Activated CD4-positive, alpha-beta T cell treated with anti-CD3 and anti-CD28 coated beads, Interleukin-2, amount 50 U/mL, for 24 hours (primary cell): ENCODE measurements around the gene TRMT2B.
"Not testable (repeated sequence)": the region's sequence is repeated elsewhere in the genome, so short reads cannot be mapped to it uniquely, and the experiment has no call there.

Experiments used
- DNase-seq, 2 donors: peaks; one replicate each; pipeline ENCODE4 v3.0.0-alpha.2; 2020; ENCODE audit warnings: low read depth in 1 of 2, low spot score in 1 of 2

Gene TRMT2B

DNA sequence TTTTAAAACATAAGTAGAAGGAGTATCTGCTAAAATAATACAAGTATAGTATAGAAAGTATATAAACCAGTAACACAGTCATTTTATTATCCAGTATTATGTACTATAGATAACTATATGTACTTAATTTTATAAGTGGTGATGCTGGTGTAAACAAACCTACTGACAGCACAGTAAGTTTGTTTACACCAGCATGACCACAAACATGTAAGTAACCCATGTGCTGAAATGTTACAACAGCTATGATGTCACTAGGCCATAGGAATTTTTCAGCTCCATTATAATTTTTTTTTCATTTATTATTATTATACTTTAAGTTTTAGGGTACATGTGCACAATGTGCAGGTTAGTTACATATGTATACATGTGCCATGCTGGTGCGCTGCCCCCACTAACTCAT, 39.9 kb downstream of the TRMT2B start:
- not testable (repeated sequence) for DNase-seq

DNA sequence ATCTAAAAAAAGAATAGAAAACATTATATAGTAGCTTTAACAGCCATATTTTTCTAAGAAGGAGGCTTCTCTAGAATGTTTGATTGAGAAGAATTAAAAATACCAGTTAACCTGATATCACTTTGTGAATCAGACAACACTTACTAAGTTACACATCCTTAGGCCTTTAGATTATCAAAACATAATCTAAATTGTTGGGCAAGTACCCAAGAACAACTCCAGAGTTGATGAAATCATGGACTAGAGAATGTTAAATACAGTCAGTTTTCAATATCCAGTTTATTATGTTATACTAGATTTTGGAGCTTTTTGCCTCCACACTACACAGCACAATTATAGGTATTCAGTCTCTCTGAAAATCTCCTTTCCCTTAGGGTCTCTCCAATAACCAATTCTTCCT, 42.8 kb downstream of the TRMT2B start:
- DNase-seq = no peak

DNA sequence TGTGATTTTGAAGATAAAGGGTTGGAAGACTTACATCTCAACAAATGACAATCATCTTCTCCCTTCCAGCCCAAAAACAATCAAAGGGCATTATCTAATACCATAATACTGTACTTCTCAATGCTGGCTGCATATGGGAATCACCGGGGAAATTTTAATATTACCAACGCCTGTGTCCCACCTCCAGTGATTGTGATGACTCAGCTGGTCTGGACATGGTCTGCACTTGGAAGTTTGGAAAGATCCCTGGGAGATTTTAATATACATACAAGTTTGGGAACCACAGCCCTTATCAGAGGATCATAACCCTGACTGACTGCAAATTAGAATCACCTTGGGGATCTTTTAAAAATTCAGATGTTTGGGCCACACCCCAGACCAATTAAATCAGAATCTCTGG, 52.5 kb downstream of the TRMT2B start:
- DNase-seq = no peak

DNA sequence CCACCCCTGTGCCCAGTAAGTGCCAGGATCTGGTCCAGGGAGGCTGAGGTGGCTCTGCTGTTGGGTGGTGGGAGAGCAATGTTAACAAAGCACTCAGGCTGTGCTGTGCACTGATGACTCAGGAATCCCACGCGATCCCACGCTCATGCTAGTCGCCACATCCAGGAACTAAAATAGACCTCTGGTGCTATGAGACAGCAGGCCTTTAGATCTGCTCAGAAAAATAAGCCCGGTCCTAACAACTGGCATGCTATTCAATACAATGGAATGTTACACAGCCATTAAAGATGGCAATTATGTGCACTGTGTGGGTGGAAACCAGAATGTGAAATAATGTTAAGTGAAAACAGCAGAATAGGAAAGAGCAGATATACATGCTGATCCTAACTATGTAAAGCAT, 56.4 kb downstream of the TRMT2B start:
- no peak for DNase-seq

DNA sequence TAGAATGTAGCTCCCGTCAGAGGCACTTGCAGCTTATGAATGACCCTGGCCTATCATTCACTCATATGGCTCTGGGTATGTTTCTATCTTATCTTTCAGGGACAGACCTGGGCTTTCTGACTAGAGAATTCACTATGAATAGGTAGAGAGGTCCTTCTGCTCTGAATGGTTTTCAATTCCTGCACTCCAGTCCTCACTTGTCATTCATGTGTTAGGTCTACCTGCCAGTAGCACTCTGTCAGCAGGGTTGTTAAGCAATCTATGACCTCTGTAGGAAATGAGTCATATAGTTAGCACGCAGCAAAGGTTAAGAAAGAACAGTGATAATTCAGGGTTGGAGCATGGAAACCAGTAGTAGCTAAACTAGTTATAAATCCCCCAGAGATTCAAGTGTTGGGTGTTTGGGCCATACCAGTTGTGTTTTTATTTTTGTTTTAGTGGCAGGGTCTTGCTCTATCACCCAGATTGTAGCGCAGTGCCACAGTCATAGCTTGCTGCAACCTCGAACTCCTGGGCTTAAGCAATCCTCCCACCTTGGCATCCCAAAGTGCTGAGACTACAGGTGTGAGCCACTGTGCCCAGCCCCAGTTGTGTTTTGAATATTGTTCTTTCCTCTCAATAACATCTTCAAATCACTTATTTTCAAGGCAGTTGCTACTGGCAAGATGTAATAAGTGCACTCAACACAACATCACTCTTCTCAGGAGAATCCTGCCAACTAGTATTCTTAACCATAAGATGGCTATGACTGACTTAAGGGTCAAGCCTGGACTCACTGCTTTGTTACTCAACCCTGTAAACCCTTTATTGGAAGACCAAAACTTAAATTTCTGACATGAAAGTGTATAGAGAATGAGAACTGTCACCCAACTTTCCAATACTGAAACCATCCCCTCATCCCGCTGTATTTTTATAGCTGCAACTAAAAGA, 57.3 kb downstream of the TRMT2B start:
- DNase-seq = no peak

DNA sequence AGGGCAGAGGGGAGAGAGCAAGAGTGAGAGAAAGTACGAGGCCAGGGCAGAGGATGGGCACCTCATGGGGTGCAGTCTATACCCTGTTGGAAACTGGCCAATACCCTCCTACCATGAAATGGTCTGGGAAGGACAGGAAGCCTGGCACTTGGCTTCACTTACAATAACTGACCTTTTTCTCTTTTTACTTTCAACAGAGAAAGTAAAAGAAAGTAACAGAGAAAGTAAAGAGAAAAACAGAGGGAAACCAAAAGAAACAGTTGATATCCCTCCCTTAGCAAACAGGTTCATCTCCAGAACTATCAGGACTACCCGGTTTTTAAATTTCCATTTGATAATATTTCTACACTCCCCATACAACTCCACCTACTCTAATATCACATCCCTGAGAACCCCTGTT, 61.8 kb downstream of the TRMT2B start:
- no peak for DNase-seq

DNA sequence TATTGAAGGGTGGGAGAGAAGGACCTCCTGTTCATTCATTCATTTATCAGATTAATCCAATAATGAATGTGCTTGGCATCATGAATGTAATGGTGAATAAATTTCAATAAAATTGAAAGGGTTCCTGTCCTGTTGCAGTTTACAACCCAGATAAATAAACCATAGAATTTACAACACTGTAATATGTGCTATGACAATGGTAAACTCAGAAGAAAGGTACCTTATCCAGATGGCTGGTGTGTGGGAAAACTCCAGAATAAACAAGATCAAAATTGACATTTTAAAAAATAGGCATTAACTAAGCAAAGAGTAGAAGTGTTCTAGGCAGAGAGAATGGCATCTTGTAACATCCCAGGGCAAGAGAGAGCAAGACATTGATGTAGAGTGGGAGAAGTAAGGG, 67.1 kb downstream of the TRMT2B start:
- no peak for DNase-seq

DNA sequence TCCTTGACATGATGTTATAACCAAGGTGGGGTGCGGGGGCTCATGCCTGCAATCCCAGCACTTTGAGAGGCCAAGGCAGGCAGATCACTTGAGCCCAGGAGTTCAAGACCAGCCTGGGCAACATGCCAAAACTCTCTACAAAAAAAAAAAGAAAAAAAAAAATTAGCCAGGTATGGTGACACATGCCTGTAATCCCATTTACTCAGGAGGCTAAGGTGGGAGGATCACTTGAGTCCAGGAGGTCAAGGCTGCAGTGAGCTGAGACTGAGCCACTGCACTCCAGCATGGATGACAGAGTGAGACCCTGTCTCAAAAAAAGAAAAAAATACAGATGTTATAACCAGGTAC, 70.4 kb downstream of the TRMT2B start:
- DNase-seq = not testable (repeated sequence)

DNA sequence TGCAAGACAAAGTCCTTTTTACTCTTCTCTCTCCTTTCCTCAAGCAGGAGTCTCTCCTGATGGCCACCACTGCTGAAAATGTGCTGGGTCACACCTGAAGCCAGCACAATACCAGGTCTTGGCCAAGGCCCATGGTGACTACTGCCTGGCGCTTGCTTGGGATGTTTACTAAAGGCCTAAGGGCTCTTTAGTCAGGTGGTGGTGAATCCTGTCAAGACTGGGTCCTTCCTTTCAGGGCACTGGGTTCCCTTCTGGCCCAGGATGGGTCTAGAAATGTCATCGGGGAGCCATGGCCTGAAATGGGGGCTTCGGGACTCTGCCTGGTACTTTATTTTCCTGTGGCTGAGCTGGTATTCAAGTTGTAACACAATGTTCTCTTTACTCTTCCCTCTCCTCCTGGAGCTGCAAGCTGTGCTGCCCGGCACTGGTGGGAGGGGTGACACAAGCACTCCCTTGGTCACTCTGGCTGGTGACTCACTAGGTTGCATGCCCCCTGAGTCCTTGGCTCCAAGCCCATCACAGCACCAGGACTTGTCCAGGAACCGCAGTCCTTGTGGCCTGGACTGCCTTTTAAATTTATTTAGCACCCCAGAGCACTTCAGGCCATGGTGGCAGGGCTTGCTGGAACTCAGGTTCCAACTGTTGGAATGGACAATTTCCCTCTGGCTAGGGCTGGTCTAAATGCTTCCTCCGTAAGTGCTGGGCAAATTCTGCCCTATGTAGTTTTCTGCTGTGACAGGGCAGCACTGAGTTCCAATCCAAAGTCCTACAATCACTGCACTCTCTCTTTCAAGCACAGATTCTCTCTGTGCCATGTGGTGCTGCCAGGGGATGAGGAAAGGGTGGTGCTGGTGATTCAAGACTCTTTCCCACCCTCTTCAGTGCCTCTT, 71.1 kb downstream of the TRMT2B start:
- no peak for DNase-seq

DNA sequence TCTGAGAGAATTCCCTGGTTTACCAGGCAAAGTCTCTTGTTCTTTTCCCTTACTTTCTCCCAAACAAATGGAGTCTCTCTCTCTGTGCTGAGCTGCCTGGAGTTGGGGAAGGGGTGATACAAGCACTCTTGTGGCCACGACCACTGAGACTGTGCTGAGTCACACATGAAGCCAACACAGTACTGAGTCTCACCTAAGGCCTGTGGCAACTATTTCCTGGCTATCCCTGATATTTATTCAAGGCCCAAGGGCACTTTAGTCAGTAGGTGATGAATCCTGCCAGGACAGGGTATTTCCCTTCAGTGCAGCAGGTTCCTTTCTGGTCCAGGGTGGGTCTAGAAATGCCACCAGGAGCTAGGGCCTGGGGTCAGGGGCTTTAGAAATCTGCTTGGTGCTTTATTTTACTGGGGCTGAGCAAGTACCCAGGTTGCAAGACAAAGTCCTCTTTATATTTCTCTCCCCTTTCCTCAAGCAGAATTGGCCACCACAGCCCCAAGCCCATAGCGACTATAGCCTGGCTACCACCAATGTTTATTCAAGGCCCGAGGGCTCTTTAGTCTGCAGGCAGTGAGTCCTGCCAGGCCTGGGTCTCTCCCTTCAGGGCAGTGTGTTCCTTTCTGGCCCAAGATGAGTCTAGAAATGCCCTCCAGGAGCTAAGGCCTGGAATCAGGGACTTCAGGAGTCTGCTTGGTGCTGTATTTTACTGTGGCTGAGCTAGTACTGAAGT, 71.9 kb downstream of the TRMT2B start:
- no peak for DNase-seq

DNA sequence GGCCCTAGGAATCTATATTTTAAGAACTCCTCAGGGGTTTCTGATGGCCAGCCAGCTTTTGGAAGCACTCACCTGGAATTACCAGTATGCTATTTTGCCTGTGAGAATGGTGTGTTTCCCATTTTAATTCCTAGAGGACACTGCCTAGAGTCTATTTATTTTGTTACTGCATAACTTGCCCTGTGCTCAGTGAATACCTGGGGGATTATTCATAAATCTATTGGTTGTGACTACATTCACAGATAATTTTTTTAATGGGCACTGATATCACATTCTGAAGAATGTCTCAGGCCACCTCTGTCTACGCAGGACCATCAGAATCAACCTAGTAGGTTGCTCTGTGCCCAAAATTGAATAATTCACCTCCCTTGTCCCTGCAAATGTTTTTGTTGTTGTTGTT, 75.7 kb downstream of the TRMT2B start:
- no peak for DNase-seq

DNA sequence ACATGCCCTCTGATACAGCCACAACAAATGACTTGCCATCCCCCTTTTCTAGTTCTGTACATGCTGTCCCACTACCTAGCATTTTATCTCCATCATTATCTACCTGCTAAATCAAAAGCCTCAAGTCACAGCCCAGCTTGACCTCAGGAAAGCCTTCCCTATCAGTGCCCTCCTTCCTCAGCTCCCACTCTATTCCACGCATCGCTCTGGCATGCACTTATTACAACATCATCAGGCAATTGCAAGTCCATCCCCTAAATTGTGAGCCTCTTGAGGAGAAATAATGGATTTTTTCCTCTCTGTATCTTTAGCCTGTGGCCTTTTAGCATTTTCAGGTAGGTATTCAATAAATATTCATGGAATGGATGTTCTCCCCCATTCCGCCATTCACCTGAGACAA, 76.7 kb downstream of the TRMT2B start:
- DNase-seq = no peak

DNA sequence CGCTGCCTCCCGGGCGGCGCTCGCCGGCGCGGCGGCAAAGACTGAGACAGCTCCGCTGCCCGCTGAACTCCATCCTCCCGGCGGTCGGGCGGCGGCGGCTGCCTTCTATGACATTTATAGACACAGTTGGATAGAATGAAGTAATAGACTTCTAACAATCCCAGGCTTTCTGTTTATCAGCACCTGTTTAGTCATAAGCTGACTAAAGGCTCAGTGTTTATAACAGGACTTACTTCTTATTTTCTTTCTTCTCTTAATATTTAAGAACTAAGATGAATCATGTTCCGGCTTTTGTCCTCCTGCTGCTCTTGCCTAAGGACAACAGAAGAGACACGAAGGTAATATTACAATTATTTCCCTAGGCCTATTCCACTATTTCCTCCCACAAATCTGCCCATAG, 78.5 kb downstream of the TRMT2B start:
- no peak for DNase-seq

DNA sequence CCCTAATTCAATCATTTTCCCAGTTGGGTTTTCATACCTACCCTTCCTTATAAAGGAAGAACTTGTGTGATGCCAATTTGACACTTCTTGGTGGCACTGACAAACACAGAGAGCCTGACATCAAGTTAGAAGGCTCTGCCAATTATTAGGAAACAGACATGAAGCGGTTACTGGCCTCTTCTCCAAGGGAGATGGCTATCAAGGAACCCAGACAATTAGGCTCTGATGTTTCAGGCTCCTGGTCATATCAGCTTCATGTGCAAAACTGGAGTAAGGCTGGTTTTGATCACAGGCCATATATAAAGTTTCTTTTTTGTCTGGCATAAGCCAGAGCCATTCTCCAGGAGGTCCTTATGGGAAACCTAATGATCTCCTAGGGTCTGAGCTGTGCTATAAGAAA, 82.0 kb downstream of the TRMT2B start:
- DNase-seq = no peak

DNA sequence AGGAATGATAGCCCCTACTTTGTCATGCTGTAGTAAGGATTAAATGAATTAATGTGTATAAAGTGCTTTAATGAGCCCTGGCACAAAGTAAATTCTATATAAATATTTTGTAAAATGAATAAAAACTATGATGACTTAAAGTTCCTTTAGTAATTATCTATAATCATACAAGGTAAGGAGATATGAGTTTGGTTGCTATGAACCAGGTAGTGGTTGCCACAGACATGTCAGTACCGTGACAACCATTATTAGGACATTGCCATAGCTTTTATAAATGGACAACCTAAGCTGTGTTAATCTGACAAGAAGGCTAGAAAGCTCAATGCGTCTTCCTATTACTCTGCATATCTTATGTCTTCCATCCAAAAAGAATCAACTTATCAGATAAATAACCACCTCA, 82.5 kb downstream of the TRMT2B start, which contains the start of gene ARL13A:
Gene ARL13A, plus strand, starts transcription at position 301 of the 400 bp plus-strand sequence. CDS start 3,982 bp downstream, outside the sequence.
- DNase-seq = no peak

DNA sequence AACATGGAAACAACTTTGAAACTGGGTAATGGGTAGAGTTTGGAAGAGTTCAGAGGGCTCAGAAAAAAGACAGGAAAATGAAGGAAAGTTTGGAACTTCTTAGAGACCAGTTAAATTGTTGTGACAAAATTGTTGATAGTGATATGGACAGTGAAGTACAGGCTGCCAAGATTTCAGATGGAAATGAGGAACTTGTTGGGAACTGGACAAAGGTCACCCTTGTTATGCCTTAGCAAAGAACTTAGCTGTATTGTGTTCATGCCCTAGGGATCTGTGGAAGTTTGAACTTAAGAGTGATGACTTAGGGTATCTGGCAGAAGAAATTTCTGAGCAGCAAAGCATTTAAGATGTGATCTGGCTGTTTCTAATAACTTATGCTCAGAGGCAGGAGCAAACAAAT, 87.5 kb downstream of the TRMT2B start:
- no peak for DNase-seq

DNA sequence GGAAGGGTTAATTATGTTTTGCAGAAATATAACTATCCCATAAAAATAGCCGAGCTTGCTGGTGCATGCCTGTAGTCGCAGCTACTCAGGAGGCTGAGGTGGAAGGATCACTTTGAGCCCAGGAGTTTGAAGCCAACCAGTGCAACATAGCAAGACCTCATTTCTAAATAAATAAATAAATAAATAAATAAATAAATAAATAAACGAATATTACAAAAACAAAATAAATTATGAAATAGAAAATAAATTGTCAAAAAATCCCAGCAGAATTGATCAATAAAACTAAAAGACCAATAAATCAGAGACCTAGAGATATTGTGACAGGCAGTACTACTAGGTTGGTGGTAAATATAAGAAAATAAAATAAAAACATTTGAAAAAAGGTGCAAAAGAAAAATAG, 89.1 kb downstream of the TRMT2B start:
- DNase-seq = no peak
